ENCODE data around the gene WNT2B.
A peak's percentile ranks its signal among the peaks of the same experiment; 100 is the strongest.

Gene WNT2B

DNA sequence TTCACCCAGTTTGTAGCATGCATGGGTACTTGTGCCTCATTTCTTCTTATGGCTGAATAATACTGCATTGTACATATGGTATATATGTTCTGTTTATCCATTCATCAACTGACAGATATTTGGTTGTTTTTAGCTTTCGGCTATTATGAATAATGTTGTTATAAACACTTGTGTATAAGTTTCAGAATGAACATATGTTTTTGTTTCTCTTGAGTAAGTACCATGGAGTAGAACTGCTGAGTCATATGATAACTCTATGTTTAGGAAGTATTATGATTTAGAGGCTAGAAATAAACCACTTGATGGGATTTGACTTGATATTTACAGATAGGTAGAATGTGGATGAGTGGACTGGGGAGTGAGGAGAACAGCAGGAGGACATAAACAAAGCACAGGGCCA is 48.6 kb downstream of the WNT2B start:
- H3K36me3 ChIP-seq (ENCODE audit: control insufficient read depth, insufficient read depth, low read length), result no peaks in the 10 kb centered on the region
- H3K4me1 ChIP-seq (ENCODE audit: control insufficient read depth, insufficient read depth, low read length), result no peaks in the 10 kb centered on the region
- no peaks in the 10 kb centered on the region for H3K9me3 ChIP-seq (ENCODE audit: control insufficient read depth, low read length)
- no peaks in the 10 kb centered on the region for H3K27me3 ChIP-seq (ENCODE audit: control insufficient read depth, insufficient read depth, low read length, poor library complexity, severe bottlenecking)
- WGBS, 2 experiments, result 100% methylated on average over 1 of the region's 1 CpG
- H3K27ac ChIP-seq (ENCODE audit: insufficient read depth, low read depth, low read length, poor library complexity, severe bottlenecking), result peak overlapping the region; percentile 39
- H3K4me3 ChIP-seq (ENCODE audit: insufficient read depth, low read depth, low read length), result no peak overlapping the region

- Histone ChIP-seq H3K4me3 (ENCODE audit: insufficient read depth, low read depth, low read length) (no peak overlapping the region), H3K27ac (ENCODE audit: insufficient read depth, low read depth, low read length, poor library complexity, severe bottlenecking) (no peak overlapping the region), H3K27me3 (ENCODE audit: control insufficient read depth, insufficient read depth, low read length, poor library complexity, severe bottlenecking) (no peaks in the 10 kb centered on the region), H3K9me3 (ENCODE audit: control insufficient read depth, low read length) (no peaks in the 10 kb centered on the region), H3K36me3 (ENCODE audit: control insufficient read depth, insufficient read depth, low read length) (no peaks in the 10 kb centered on the region), H3K4me1 (ENCODE audit: control insufficient read depth, insufficient read depth, low read length) (no peaks in the 10 kb centered on the region)
- WGBS, 2 experiments, result 75 to 93% methylated on average over 3 of the region's 3 CpGs
These were observed 49.9 kb downstream of the WNT2B start for GRCh38 chr1:112558634-112559033.

DNA sequence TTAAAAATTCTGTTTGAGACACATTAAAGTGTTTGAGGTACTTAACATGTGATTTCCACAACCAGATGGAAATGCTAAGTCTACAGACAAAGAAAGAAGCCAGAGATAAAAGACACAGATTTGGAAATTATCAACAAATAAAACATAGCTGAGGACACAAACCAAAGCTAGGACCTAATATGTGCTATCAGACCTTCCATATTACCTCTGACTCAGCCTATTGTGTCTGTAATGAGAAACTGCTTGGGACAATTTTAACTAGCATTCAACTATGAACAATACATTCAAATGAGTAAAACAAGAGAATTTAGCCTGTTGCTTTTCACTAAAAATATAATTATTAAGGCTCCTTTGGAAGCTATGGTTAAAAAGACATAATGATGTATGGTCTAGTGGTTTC is 54.6 kb downstream of the WNT2B start:
- H3K4me1 ChIP-seq (ENCODE audit: control insufficient read depth, insufficient read depth, low read length), result no peaks in the 10 kb centered on the region
- no peaks in the 10 kb centered on the region for H3K36me3 ChIP-seq (ENCODE audit: control insufficient read depth, insufficient read depth, low read length)
- no peak overlapping the region for H3K27ac ChIP-seq (ENCODE audit: insufficient read depth, low read depth, low read length, poor library complexity, severe bottlenecking)
- H3K4me3 ChIP-seq (ENCODE audit: insufficient read depth, low read depth, low read length), result no peak overlapping the region
- no peaks in the 10 kb centered on the region for H3K27me3 ChIP-seq (ENCODE audit: control insufficient read depth, insufficient read depth, low read length, poor library complexity, severe bottlenecking)
- H3K9me3 ChIP-seq (ENCODE audit: control insufficient read depth, low read length), result no peaks in the 10 kb centered on the region

- no peaks in the 10 kb centered on the region for H3K9me3 ChIP-seq (ENCODE audit: control insufficient read depth, low read length)
- 94% methylated on average over 1 of the region's 1 CpG; no CpG with 5 or more reads in 1 of the 2 experiments for WGBS, 2 experiments
- H3K4me1 ChIP-seq (ENCODE audit: control insufficient read depth, insufficient read depth, low read length), result no peaks in the 10 kb centered on the region
- no peaks in the 10 kb centered on the region for H3K27me3 ChIP-seq (ENCODE audit: control insufficient read depth, insufficient read depth, low read length, poor library complexity, severe bottlenecking)
- no peaks in the 10 kb centered on the region for H3K36me3 ChIP-seq (ENCODE audit: control insufficient read depth, insufficient read depth, low read length)
- H3K27ac ChIP-seq (ENCODE audit: insufficient read depth, low read depth, low read length, poor library complexity, severe bottlenecking), result no peak overlapping the region
- no peak overlapping the region for H3K4me3 ChIP-seq (ENCODE audit: insufficient read depth, low read depth, low read length)
These were observed 55.3 kb downstream of the WNT2B start for GRCh38 chr1:112564081-112564480.

GRCh38 chr1:112565800-112566199 is 57.0 kb downstream of the WNT2B start:
- no peaks in the 10 kb centered on the region for H3K36me3 ChIP-seq (ENCODE audit: control insufficient read depth, insufficient read depth, low read length)
- H3K4me3 ChIP-seq (ENCODE audit: insufficient read depth, low read depth, low read length), result no peak overlapping the region
- WGBS, 2 experiments, result 96 to 97% methylated on average over 1 of the region's 1 CpG
- no peaks in the 10 kb centered on the region for H3K9me3 ChIP-seq (ENCODE audit: control insufficient read depth, low read length)
- no peak overlapping the region for H3K27ac ChIP-seq (ENCODE audit: insufficient read depth, low read depth, low read length, poor library complexity, severe bottlenecking)
- H3K4me1 ChIP-seq (ENCODE audit: control insufficient read depth, insufficient read depth, low read length), result no peaks in the 10 kb centered on the region
- H3K27me3 ChIP-seq (ENCODE audit: control insufficient read depth, insufficient read depth, low read length, poor library complexity, severe bottlenecking), result no peaks in the 10 kb centered on the region

DNA sequence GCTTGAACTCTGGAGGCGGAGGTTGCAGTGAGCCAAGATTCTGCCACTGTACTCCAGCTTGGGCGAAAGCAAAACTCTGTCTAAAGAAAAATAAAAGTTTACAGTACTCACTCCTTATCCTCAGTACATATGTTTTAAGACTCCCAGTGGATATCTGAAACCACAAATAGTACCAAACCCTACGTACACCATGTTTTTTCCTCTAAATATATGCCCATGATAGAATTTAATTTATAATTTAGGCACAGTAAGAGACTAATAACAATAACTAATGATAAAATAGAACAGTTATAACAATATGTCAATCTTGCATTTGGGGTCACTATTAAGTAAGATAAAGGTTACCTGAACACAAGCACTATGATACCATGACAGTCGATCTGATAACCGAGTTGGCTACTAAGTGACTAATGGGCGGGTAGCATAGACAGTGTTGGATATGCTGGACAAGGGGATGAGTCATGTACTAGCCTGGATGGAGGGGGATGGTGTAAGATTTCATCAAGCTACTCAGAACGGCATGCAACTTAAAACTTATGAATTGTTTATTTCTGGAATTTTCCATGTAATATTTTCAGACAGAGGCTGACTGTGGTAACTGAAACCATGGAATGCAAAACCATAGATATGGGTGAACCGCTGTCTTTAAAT is 66.5 kb downstream of the WNT2B start:
- WGBS, 2 experiments, result 96 to 97% methylated on average over 7 to 8 of the region's 8 CpGs
- peaks cover 12% of the 10 kb centered on the region for H3K36me3 ChIP-seq (ENCODE audit: control insufficient read depth, insufficient read depth, low read length)
- no peak overlapping the region for H3K4me3 ChIP-seq (ENCODE audit: insufficient read depth, low read depth, low read length)

DNA sequence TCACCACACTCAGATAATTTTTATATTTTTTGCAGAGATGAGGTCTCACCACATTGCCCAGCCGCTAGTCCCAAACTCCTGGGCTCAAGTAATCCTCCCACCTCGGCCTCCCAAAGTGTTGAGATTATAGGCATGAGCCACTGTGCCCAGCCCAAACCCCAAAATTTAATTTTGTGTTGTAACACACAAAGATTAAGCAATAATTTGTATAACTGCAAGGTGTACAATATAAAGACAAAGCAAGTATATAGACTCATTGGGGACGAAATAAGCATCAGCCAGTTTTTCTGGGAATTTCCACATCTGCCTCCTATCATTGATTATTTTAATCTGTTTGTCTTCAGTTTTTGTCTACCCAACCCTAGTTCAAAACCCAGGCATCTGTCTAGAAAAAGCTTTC is 67.5 kb downstream of the WNT2B start:
- WGBS, 2 experiments, result 88 to 97% methylated on average over 3 of the region's 3 CpGs
- Histone ChIP-seq H3K36me3 (ENCODE audit: control insufficient read depth, insufficient read depth, low read length) (peaks cover 12% of the 10 kb centered on the region), H3K27me3 (ENCODE audit: control insufficient read depth, insufficient read depth, low read length, poor library complexity, severe bottlenecking) (no peaks in the 10 kb centered on the region), H3K4me1 (ENCODE audit: control insufficient read depth, insufficient read depth, low read length) (no peaks in the 10 kb centered on the region), H3K9me3 (ENCODE audit: control insufficient read depth, low read length) (no peaks in the 10 kb centered on the region), H3K4me3 (ENCODE audit: insufficient read depth, low read depth, low read length) (no peak overlapping the region), H3K27ac (ENCODE audit: insufficient read depth, low read depth, low read length, poor library complexity, severe bottlenecking) (no peak overlapping the region)

More for the DNA sequence above, 66.5 kb downstream of the WNT2B start:
- Histone ChIP-seq H3K9me3 (ENCODE audit: control insufficient read depth, low read length) (no peaks in the 10 kb centered on the region), H3K27me3 (ENCODE audit: control insufficient read depth, insufficient read depth, low read length, poor library complexity, severe bottlenecking) (no peaks in the 10 kb centered on the region), H3K27ac (ENCODE audit: insufficient read depth, low read depth, low read length, poor library complexity, severe bottlenecking) (no peak overlapping the region), H3K4me1 (ENCODE audit: control insufficient read depth, insufficient read depth, low read length) (no peaks in the 10 kb centered on the region)

Measured in ectodermal cell (in vitro differentiated cells).